Epithelial cell of esophagus (primary cell): ENCODE data around the gene QSER1.

Experiments used
- DNase-seq: peaks from one replicate; pipeline ENCODE4 v3.0.0; 2010; ENCODE audit warnings: low read depth
- H3K4me3 ChIP-seq: 2 replicates; pipeline ENCODE4 v1.5.1; 2011; ENCODE audit warnings: mild to moderate bottlenecking, low read length, control low read depth
- TF ChIP-seq, protein P1 (sequence below): IDR thresholded peaks from 2 replicates; pipeline ENCODE4 v1.5.1; 2011; ENCODE audit warnings: low read depth, mild to moderate bottlenecking, low read length, control low read depth, inconsistent platforms; ENCODE audit not compliant: insufficient read depth; ENCODE audit errors: missing control alignments

QSER1 gene

DNA sequence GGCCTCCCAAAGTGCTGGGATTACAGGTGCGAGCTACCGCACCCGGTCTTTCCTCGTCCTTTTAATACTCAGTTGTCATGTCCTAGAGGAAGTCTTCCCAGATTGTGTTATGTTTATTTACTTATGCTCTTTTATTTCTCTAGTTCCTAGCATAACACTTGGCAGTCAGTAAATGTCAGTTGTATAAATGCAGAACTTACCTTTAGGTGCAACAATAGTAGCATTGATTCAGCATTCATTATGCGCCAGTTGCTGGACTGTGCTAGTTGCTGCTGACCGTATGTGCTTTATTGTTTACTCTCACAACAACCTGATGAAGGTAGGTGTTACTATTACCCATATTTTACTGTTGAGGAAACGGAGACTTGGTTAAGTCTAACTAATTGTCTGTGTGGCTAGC lies 20.8 kb downstream of the QSER1 start:
- DNase-seq = no peak
- TF ChIP-seq, protein P1, sequence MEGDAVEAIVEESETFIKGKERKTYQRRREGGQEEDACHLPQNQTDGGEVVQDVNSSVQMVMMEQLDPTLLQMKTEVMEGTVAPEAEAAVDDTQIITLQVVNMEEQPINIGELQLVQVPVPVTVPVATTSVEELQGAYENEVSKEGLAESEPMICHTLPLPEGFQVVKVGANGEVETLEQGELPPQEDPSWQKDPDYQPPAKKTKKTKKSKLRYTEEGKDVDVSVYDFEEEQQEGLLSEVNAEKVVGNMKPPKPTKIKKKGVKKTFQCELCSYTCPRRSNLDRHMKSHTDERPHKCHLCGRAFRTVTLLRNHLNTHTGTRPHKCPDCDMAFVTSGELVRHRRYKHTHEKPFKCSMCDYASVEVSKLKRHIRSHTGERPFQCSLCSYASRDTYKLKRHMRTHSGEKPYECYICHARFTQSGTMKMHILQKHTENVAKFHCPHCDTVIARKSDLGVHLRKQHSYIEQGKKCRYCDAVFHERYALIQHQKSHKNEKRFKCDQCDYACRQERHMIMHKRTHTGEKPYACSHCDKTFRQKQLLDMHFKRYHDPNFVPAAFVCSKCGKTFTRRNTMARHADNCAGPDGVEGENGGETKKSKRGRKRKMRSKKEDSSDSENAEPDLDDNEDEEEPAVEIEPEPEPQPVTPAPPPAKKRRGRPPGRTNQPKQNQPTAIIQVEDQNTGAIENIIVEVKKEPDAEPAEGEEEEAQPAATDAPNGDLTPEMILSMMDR = no peak
- no peak overlapping the region for H3K4me3 ChIP-seq

DNA sequence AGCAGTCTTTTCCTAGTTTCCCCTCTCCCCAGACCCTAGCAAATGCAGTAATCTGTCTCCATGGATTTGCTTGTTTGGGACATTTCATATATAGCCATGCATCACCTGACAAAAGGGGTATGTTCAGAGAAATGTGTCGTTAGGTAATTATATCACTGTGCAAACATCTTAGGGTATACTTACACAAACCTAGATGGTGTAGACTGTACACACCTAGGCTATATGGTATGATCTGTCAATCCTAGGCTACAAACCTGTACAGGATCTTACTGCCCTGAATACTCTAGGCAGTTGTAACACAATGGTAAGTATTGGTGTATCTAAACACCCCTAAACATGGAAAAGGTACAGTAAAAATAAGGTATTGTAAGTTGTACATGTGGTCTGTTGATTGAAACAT lies 23.8 kb downstream of the QSER1 start:
- no peak for DNase-seq
- H3K4me3 ChIP-seq = no peak overlapping the region
- TF ChIP-seq, protein P1 = no peak

DNA sequence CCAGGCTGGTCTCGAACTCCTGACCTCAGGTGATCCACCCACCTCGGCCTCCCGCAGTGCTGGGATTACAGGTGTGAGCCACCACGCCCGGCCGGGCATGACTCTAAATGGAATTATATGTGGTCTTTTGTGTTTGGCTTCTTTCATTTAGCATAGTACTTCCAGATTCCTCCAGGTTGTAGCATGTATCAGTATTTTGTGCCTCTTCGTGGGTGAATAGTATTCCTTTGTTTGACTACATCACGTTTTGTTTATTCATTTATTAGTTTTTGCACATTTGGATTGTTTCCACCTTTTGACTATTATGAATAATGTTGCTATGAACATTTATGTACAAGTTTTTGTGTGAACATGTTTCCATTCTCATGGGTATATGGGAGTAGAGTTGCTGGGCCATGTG lies 24.4 kb downstream of the QSER1 start:
- TF ChIP-seq, protein P1 = no peak
- no peak for DNase-seq

DNA sequence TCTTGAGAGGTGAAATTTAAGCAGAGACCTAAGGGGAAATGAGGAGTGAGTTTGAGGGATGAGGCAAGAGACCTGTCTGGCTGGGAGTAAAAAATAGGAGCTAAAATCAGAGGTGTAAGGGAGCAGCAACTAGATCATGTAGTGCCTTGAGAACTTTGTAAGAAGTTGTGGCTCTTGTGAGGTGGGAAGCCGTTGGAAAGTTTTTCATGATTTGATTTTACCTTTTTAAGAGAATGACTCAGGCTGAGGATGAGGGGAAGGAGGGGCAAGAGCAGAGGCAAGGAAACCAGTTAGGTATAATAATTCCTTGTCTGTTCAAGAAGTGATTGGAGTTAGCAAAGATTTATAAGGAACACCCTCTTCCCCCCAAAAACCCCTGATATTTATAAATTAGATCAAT lies 25.8 kb downstream of the QSER1 start:
- peak; percentile 33 for DNase-seq
- TF ChIP-seq, protein P1 = no peak
- H3K4me3 ChIP-seq = no peak overlapping the region

More for the DNA sequence above, 24.4 kb downstream of the QSER1 start:
- no peak overlapping the region for H3K4me3 ChIP-seq

DNA sequence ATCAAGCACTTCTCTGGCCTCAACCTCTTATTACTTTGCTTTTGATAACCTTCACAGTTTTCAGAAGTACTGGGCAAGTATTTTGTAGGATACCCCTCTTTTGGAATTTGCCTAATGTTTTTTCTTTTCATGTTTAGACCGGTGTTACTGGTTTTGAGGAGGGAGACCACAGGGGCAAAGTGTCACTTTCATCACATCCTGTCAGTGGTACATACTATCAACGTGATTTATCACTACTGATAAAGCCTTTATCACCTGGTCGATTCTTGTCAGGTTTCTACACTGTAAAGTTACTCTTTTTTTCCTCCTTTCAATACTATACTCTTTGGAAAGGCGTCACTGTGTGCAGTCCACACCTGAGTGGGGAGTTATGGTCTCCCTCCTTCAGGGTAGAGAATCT lies 26.7 kb downstream of the QSER1 start:
- no peak for DNase-seq
- TF ChIP-seq, protein P1 = no peak

DNA sequence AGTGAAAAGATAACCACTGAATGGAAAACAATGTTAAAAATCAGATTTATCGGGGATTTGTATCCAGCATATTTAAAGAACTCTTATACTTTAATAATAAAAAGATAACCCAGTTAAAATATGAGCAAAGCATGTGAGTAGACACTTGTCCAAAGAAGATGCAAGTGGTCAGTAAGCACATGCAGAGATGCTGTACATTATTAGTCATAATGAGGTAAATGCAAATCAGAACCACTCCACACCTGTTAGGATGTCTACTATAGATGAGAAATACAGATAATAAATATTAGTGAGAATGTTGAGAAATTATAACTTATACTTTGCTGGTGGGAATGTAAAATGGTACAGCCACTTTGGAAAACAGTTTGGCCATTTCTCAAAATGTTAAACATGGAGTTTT lies 28.0 kb downstream of the QSER1 start:
- no peak for DNase-seq
- TF ChIP-seq, protein P1 = no peak
- no peak overlapping the region for H3K4me3 ChIP-seq

More for the DNA sequence above, 26.7 kb downstream of the QSER1 start:
- no peak overlapping the region for H3K4me3 ChIP-seq

DNA sequence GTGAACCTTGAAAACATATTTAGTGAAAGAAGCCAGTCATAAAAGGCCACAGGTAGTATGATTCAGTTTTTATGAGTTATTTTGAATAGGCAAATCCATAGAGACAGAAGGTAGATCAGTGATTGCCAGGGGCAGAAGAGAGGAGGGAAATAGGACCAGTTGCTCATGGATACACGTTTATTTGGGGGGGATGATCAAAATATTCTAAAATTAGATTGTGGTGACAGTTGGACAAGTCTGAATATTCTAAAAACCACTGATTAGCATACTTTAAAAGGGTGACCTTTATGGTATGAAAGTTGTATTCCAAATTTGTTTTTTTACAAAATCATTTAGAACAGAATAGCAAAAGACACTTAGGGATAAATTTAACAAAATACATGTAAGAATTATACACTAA lies 28.6 kb downstream of the QSER1 start:
- TF ChIP-seq, protein P1 = no peak
- no peak for DNase-seq
- no peak overlapping the region for H3K4me3 ChIP-seq
